ENCODE measurements around the gene RAD51B.

RAD51B gene

GRCh38 chr14:68509188-68509983 is 689.8 kb downstream of the RAD51B start:
- CTCF ChIA-PET, result no interaction called here

GRCh38 chr14:68510201-68511128 is 690.9 kb downstream of the RAD51B start:
- Histone ChIP-seq H3K4me1 (ENCODE audit: control insufficient read depth, insufficient read depth, low read length) (no peaks in the 10 kb centered on the region), H3K9me3 (ENCODE audit: control insufficient read depth, insufficient read depth, low read depth, low read length) (no peaks in the 10 kb centered on the region), H3K27ac (ENCODE audit: extremely low read depth, low read depth, low read length) (no peak overlapping the region), H3K36me3 (ENCODE audit: control insufficient read depth in 2 of 2, insufficient read depth in 1 of 2, low read length in 2 of 2) (no peaks in the 10 kb centered on the region), H3K4me3 (ENCODE audit: low read depth, low read length) (no peak overlapping the region)
- ChIA-PET CTCF (no interaction called here), POLR2A (no interaction called here)
- TF ChIP-seq, protein P1, sequence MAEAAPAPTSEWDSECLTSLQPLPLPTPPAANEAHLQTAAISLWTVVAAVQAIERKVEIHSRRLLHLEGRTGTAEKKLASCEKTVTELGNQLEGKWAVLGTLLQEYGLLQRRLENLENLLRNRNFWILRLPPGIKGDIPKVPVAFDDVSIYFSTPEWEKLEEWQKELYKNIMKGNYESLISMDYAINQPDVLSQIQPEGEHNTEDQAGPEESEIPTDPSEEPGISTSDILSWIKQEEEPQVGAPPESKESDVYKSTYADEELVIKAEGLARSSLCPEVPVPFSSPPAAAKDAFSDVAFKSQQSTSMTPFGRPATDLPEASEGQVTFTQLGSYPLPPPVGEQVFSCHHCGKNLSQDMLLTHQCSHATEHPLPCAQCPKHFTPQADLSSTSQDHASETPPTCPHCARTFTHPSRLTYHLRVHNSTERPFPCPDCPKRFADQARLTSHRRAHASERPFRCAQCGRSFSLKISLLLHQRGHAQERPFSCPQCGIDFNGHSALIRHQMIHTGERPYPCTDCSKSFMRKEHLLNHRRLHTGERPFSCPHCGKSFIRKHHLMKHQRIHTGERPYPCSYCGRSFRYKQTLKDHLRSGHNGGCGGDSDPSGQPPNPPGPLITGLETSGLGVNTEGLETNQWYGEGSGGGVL (tag by site-specific recombination; IDR thresholded peaks at IDR 0.05), result no peak
- TF ChIP-seq EGR2 (tag by site-specific recombination; IDR thresholded peaks at IDR 0.05; ENCODE audit: low read depth), result peak; percentile 37; the same call in 1 of the 2 replicates
- TF ChIP-seq SALL2 (tag by site-specific recombination; IDR thresholded peaks at IDR 0.05; ENCODE audit: borderline replicate concordance), result no peak
- peak; percentile 53 for TF ChIP-seq ZFHX2 (tag by site-specific recombination; conservative IDR thresholded peaks at IDR 0.05)
- no peak for TF ChIP-seq ZNF530 (tag by site-specific recombination; IDR thresholded peaks at IDR 0.05; ENCODE audit: low read depth)
- TF ChIP-seq ZBTB6 (tag by site-specific recombination; IDR thresholded peaks at IDR 0.05), result no peak
- no peak for TF ChIP-seq SETDB1 (IDR thresholded peaks at IDR 0.05; ENCODE audit: insufficient read length, low read length)
- TF ChIP-seq BCL11A (tag by site-specific recombination; IDR thresholded peaks at IDR 0.05; ENCODE audit: low read depth), result no peak
- TF ChIP-seq ZNF658 (tag by site-specific recombination; IDR thresholded peaks at IDR 0.05), result no peak
- TF ChIP-seq RBAK (tag by site-specific recombination; IDR thresholded peaks at IDR 0.05), result no peak
- TF ChIP-seq MZF1 (tag by site-specific recombination; IDR thresholded peaks at IDR 0.05; ENCODE audit: borderline replicate concordance), result no peak
- no peak for TF ChIP-seq FEZF1 (tag by site-specific recombination; IDR thresholded peaks at IDR 0.05)

More at GRCh38 chr14:68509188-68509983, 689.8 kb downstream of the RAD51B start:
- TF ChIP-seq ZNF426 (tag by site-specific recombination; IDR thresholded peaks at IDR 0.05) (no peak), ZNF146 (tag by site-specific recombination; IDR thresholded peaks at IDR 0.05) (no peak), ZNF529 (tag by site-specific recombination; IDR thresholded peaks at IDR 0.05; ENCODE audit: insufficient replicate concordance) (no peak), BCL11B (tag by site-specific recombination; IDR thresholded peaks at IDR 0.05; ENCODE audit: low read depth) (no peak)
- Histone ChIP-seq H3K27ac (ENCODE audit: extremely low read depth, low read depth, low read length) (no peak overlapping the region), H3K36me3 (ENCODE audit: control insufficient read depth in 2 of 2, insufficient read depth in 1 of 2, low read length in 2 of 2) (no peaks in the 10 kb centered on the region), H3K9me3 (ENCODE audit: control insufficient read depth, insufficient read depth, low read depth, low read length) (no peaks in the 10 kb centered on the region), H3K4me3 (ENCODE audit: low read depth, low read length) (no peak overlapping the region), H3K4me1 (ENCODE audit: control insufficient read depth, insufficient read depth, low read length) (no peaks in the 10 kb centered on the region)
- POLR2A ChIA-PET, result no interaction called here

All from HEK293 (cell line).